Esophagus squamous epithelium (tissue), 5 donors: ENCODE results near the gene FCN1. TPM values are rescaled to one million over a fixed set of nuclear protein-coding genes. Genes with fewer than 3 reads are reported as not detected.

Experiments
- DNase-seq: peaks from one replicate; lab custom pipeline; 2025; lab: John Stamatoyannopoulos, UW
- H3K27ac ChIP-seq, 4 donors: fragments of 200-600 bp; sonication (generic); one replicate each; pipeline ENCODE4 v1.5.1; 2016 to 2019; ENCODE audit warnings: mild to moderate bottlenecking in 1 of 4
- H3K27me3 ChIP-seq, 4 donors: fragments of 200-600 bp; sonication (generic); 1 replicate in 3 of 4; 2 replicates in 1 of 4; pipeline versions ENCODE4 v1.5.1 to v1.6.0; 2017 to 2021; ENCODE audit warnings: antibody characterized with exemption in 1 of 4
- H3K36me3 ChIP-seq, 3 donors: fragments of 200-600 bp; sonication (generic); one replicate each; pipeline ENCODE4 v1.5.1; 2016 to 2019
- H3K4me1 ChIP-seq, 3 donors: fragments of 200-600 bp; sonication (generic); one replicate each; pipeline ENCODE4 v1.5.1; 2017 to 2019
- H3K4me3 ChIP-seq, 4 donors: fragments of 200-600 bp; sonication (generic); 1 replicate in 3 of 4; 2 replicates in 1 of 4; pipeline ENCODE4 v1.5.1; 2016 to 2019; ENCODE audit warnings: mild to moderate bottlenecking in 2 of 4, moderate library complexity in 1 of 4
- H3K9me3 ChIP-seq, 3 donors: fragments of 200-600 bp; sonication (generic); one replicate each; pipeline ENCODE4 v1.5.1; 2016 to 2019
- CTCF ChIP-seq, 6 experiments: fragments of 450-650 bp in 4 of 6; fragments of 200-600 bp in 2 of 6; sonication (generic) in 2 of 6; IDR thresholded peaks; one replicate each; pipeline ENCODE4 v1.5.1; 2016 to 2019; ENCODE audit warnings: antibody characterized with exemption in 6 of 6, mild to moderate bottlenecking in 4 of 6, moderate library complexity in 4 of 6
- POLR2A ChIP-seq, 4 donors: fragments of 450-650 bp; IDR thresholded peaks; one replicate each; pipeline ENCODE4 v1.6.1; 2017; ENCODE audit warnings: antibody characterized with exemption in 4 of 4, mild to moderate bottlenecking in 4 of 4, moderate library complexity in 3 of 4
- WGBS, 2 donors: methylation state at CpG; one replicate each; pipeline ENCODE4 v1.1.5; 2018; 5-methylcytosine and 5-hydroxymethylcytosine counted together
- intact Hi-C: fragments of 100-400 bp; cut with DNase I; formaldehyde crosslinking; loops from one replicate; pipeline ENCODE4 v1.15.0; 2022
- total RNA-seq, 4 donors: library from RNA; depleted of rRNA; stranded (reverse); fragments of >200 nt; gene quantifications; one replicate each; pipeline ENCODE4 v1.1.0, GENCODE V29; 2016
- donor health status: DM: yes; HTN: yes; CAD: no.

FCN1 gene
- 1 to 10 TPM in 1 of 4 donors, under 1 TPM in 2, not detected in 1; 0.22 to 5.7 (median 0.76) TPM for total RNA-seq

- TF ChIP-seq POLR2A (IDR thresholded peaks at IDR 0.05) (no peak), CTCF (IDR thresholded peaks at IDR 0.05) (no peak)
- intact Hi-C loops: no loop called here
- H3K27ac ChIP-seq: no peak within 1 kb of the TSS
- H3K4me1 ChIP-seq: no peaks in the 10 kb centered on the region
- peaks cover 0 to 10% (median 0%) of the 10 kb centered on the region in 3 donors for H3K9me3 ChIP-seq
- DNase-seq: no peak
- H3K36me3 ChIP-seq: no peaks in the 10 kb centered on the region
- H3K27me3 ChIP-seq: peaks cover 0 to 58% (median 0%) of the 10 kb centered on the region in 4 donors
- no peak within 1 kb of the TSS for H3K4me3 ChIP-seq
- WGBS, 2 donors: 76 to 79% methylated on average over 8 to 11 of the region's 11 CpGs
These were observed at the start of gene FCN1 for GRCh38 chr9:134917431-134918373. Gene FCN1, minus strand, starts transcription at chr9:134917912. Its CDS starts 41 bp downstream, at chr9:134917871.

GRCh38 chr9:134966697-134967546 lies 49.2 kb upstream of the FCN1 start:
- no peak for TF ChIP-seq POLR2A (IDR thresholded peaks at IDR 0.05)
- TF ChIP-seq CTCF (IDR thresholded peaks at IDR 0.05): no peak
- H3K4me3 ChIP-seq: no peak overlapping the region
- H3K27me3 ChIP-seq: peaks cover 0 to 95% (median 0%) of the 10 kb centered on the region in 4 donors
- 79% methylated on average over 12 of the region's 23 CpGs; no CpG with 5 or more reads in 1 of the 2 donors for WGBS, 2 donors
- no peaks in the 10 kb centered on the region for H3K36me3 ChIP-seq
- peaks cover 0 to 7% (median 0%) of the 10 kb centered on the region in 3 donors for H3K4me1 ChIP-seq
- H3K27ac ChIP-seq: no peak overlapping the region
- intact Hi-C loops: no loop called here
- no peaks in the 10 kb centered on the region for H3K9me3 ChIP-seq
- DNase-seq: no peak

- 86 to 88% methylated on average over 8 to 12 of the region's 12 CpGs for WGBS, 2 donors
- DNase-seq: no peak
These were observed 48.6 kb upstream of the FCN1 start for GRCh38 chr9:134966270-134966669.

GRCh38 chr9:134965851-134966250 lies 48.1 kb upstream of the FCN1 start:
- no peak overlapping the region for H3K4me3 ChIP-seq
- no peak overlapping the region for H3K27ac ChIP-seq
- intact Hi-C loops: no loop called here
- H3K9me3 ChIP-seq: no peaks in the 10 kb centered on the region
- TF ChIP-seq POLR2A (IDR thresholded peaks at IDR 0.05) (no peak), CTCF (IDR thresholded peaks at IDR 0.05) (no peak)
- 86 to 91% methylated on average over 4 to 6 of the region's 6 CpGs for WGBS, 2 donors
- no peak for DNase-seq
- peaks cover 0 to 95% (median 0%) of the 10 kb centered on the region in 4 donors for H3K27me3 ChIP-seq
- H3K4me1 ChIP-seq: peaks cover 0 to 9% (median 0%) of the 10 kb centered on the region in 3 donors
- H3K36me3 ChIP-seq: no peaks in the 10 kb centered on the region

More at GRCh38 chr9:134966270-134966669, 48.6 kb upstream of the FCN1 start:
- Histone ChIP-seq H3K4me3 (no peak overlapping the region), H3K9me3 (no peaks in the 10 kb centered on the region), H3K4me1 (peaks cover 0 to 9% (median 0%) of the 10 kb centered on the region in 3 donors), H3K36me3 (no peaks in the 10 kb centered on the region), H3K27ac (no peak overlapping the region), H3K27me3 (peaks cover 0 to 95% (median 0%) of the 10 kb centered on the region in 4 donors)
- intact Hi-C loops: no loop called here
- TF ChIP-seq CTCF (IDR thresholded peaks at IDR 0.05): no peak
- no peak for TF ChIP-seq POLR2A (IDR thresholded peaks at IDR 0.05)
